Right lung (tissue), 5 donors: Measurements from ENCODE around the gene LCN9. TPM values are rescaled to one million over a fixed set of nuclear protein-coding genes. Genes with fewer than 3 reads are reported as not detected.
"Not testable (repeated sequence)": the region's sequence is repeated elsewhere in the genome, so short reads cannot be mapped to it uniquely, and the experiment has no call there.

Experiments used
- DNase-seq, 2 donors: peaks; one replicate each; pipeline ENCODE4 v3.0.0-alpha.2; 2013
- polyA plus RNA-seq, 5 donors: library from polyadenylated mRNA; unstranded; fragments of 120-200 nt; gene quantifications; one replicate each; pipeline versions ENCODE4 v1.2.1 to v1.2.3, GENCODE V29; 2013; ENCODE audit warnings: inconsistent platforms in 1 of 5, low replicate concordance in 1 of 5; ENCODE audit not compliant: insufficient read length in 5 of 5, insufficient read depth in 1 of 5

Gene LCN9
- polyA plus RNA-seq, 5 donors, result not detected

- no peak for DNase-seq
These were observed 18.4 kb upstream of the LCN9 start for GRCh38 chr9:135644631-135645218.

GRCh38 chr9:135647884-135648283, 15.2 kb upstream of the LCN9 start:
- no peak for DNase-seq

GRCh38 chr9:135648494-135649410, 14.4 kb upstream of the LCN9 start:
- no peak for DNase-seq

DNA sequence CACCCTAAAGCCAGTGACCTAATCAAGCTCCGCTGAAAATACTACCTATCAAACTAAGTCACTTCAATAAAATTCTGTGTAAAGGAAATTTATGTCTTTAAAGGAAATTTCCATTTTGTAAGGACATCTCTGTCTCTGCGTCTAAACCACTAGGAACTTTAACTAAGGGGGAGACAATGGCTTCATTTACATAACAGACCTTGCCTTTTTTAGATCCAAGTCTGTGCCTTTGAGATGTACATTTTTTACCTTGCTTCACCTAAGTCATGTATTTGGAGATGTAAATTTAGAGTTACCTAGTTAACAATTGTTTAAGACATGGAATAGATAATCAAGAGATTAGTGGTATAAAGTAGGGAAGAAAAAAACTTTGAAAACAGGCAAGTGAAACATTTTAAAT, 13.6 kb upstream of the LCN9 start:
- DNase-seq, result no peak

- DNase-seq, result no peak
These were observed 12.7 kb upstream of the LCN9 start for GRCh38 chr9:135650408-135650807.

DNA sequence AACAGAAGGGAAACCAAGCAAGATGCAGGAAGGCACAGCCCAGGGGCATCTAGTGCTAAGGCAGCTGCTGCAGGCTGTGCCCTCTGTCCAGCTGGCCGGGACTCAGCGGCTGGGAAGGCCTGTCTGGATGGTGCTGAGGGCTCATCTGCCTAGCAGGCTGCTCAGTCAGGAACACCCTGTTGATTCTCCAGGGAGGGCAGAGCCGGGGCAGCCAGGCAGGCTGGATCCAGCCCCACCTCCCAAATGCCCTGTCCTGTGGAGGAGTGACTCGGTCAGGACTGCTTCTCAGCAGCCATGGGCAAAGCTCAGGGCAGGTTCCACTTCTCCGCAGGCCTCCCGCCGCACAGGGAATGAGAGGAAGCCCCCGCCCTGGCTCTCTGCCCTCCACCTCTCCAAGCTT, 7.8 kb upstream of the LCN9 start:
- DNase-seq, result no peak

GRCh38 chr9:135657416-135657815, 5.7 kb upstream of the LCN9 start:
- no peak for DNase-seq

GRCh38 chr9:135659252-135659651, 3.9 kb upstream of the LCN9 start:
- no peak for DNase-seq

- DNase-seq, result no peak
These were observed 2.7 kb upstream of the LCN9 start for GRCh38 chr9:135660407-135660806.

- DNase-seq, result no peak
These were observed 1.1 kb upstream of the LCN9 start for GRCh38 chr9:135661816-135662560.

DNA sequence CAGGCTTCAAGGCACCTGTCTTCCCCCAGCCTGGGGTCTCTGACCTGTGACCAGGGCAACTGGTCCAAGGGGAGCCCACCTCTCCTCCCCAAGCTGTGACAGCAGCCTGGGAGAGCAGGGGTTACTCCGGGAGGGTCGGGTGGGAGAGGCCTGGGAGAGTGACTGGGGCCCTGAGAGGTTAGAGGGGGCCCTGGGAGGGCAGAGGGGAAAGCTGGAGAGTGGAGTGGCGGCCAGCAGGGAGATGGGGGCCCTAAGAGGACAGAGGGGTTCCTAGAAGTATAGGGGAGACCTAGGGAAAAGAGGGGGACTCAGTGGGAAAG, 302 bp downstream of the LCN9 start:
- DNase-seq, result no peak

- no peak for DNase-seq
These were observed 748 bp downstream of the LCN9 start for GRCh38 chr9:135663857-135664256.

DNA sequence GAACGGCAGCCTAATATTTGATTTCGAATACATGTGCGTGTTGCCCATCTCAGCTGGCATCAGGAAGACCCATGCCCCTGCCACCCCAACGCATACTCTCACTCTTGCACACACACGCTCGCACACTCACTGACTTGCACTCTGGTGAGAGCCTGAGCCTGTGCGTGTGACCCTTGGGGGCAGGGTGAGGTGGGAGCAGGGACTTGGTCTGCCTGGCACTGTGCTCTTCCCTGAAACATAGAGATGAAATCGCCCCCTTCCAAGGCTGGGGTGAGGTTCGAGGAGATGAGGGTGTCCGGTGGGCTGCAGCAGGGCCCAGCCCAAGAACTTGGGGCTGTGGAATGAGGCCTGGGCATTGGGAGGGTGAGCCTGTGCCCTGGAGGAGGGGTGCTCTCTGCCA, 1.2 kb downstream of the LCN9 start:
- no peak for DNase-seq

DNA sequence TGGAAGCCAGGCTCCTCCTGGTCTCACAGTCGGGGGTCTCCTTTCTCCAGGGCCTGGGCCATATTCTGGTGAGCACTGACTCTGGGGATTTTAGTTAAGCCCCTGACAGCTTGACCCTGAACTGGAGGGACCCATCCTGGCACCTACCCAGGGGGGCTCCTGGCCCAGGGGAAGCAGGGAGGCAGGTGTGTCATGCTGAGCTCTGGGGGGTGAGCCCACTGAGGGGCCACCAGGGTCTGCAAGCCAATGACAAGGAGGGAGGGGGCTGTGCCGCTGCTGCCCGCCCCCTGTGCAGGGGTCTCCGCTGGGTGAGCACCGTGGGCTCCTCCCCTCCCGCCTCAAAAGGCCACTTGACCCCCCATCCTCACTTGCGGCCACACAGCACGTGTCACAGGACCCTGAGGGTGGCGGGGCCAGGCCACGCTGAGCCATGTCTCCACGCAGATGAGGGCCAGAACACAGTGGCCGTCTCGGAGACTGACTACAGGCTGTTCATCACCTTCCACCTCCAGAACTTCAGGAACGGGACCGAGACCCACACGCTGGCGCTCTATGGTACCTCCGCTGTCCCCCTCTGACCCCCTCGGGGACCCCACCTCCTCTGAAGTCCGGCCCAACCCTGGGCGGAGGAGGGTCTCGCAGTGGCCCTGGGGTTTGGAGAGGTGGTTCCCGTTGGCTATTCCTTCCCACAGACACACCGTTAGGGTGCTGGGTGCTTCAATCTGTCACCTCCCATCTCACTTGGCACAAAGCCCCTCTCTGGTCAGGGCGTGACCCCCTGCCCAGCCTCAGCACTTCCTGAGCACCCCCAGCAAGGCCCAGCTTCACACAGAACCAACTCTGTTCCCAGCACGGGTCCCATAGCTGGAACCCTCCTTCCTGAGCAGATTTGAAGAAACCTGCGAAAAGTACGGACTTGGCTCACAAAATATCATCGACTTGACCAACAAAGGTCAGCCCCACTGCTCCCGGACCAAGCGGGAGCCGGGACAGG, 2.0 kb downstream of the LCN9 start:
- no peak for DNase-seq

DNA sequence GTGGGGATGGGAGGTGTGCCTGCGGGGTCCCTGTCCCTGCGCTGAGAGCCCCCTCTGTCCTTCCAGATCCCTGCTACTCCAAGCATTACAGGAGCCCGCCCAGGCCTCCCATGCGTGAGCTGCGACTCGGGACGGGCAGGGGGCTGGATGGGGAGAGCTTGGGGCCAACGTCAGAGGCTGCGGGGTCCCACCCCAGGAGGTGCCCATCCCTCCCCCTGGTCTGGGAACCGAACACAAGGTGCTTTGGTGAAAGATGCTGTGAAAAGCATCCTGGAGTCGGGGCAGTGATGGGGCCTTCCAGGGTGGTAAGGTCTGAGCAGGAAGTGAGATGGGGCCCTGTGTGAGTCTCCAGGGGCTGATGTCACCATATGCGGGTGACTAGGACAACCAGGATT, 2.7 kb downstream of the LCN9 start:
- no peak for DNase-seq

- no peak for DNase-seq
These were observed 3.7 kb downstream of the LCN9 start for GRCh38 chr9:135666534-135667462.

- DNase-seq, result no peak
These were observed 4.4 kb downstream of the LCN9 start for GRCh38 chr9:135667463-135668001.

GRCh38 chr9:135669018-135669417, 5.9 kb downstream of the LCN9 start:
- DNase-seq, result not testable (repeated sequence)

DNA sequence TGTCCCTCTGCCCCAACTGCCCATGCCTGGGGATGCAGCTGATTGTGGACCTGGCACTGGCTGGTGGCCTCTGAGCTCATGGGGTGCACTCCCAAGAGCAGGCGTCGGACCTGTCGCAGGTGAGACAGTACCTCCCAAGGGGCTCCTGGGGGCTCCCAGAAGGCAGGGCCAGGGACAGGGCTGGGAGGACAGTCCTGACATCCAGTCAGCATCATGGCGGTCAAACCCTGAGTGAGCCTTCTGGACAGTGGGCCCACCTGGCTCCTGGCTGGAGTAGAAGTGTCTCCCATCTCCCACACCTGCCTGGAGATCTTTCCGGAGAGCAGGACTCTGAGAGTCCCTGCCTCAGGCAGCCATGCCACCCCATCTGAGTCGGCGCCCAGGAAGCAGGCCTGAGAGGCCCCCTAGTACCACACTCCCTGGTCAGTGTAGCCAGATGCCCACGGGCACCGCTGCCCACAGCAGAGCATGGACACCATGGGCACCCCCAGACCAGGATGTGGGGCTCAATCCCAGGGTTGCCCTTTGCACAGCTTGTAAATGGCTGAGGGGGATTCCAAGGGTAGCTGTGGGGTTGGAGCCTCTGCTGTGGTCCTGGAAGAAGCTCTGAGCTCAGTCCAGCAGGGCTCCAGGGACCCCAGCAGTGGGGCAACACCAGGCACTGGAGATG, 6.6 kb downstream of the LCN9 start:
- DNase-seq, result no peak
